ENCODE measurements around the gene KDM2A. TPM values are rescaled to one million over a fixed set of nuclear protein-coding genes. Genes with fewer than 3 reads are reported as not detected.

Gene KDM2A
- total RNA-seq, 1 experiment from 2014 or later = 120 TPM

DNA sequence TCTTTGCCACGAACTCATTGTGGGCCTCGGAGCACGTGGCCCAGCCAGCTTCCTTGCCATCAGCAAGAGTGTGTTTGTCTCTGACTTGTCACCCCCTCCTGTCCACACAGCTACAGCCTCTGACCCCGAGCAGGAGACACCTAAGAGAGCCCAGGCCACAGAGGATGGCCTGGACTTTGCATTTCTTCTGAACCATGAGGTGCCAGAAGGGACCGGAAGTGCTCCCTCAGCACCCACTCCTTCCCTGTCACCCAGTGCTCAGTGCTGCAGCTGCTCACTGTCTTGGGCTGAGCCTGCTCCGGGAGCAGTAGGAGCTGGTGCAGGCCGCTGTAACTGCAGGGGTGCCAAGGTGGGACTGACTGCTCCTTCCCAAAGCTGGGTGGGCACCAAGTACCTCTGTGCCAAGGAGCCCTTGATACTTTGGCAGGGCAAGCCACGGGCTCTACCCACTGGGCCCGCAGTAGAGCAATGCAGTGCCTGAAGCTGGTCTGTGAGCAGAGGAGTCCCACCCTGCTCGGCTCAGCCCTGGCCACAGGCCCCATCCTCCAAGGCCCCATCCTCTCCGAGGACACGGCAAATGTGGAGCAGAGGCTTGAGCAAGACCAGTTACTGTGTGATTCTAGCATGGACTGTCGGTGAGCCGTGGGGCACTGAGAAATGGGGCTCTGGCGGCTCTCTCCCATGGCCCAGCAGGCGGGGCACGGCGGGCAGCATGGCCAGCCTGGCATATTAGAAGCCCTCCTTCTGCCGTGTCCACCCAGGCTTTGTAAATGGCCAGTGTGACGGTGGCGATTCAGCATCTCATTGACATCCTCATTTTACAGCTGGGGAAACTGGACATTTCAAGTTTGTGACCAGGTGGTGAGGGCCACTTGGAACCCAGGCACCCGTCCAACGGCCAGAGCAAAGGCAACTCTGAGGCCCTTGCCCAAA lies 153.5 kb downstream of the KDM2A start:
- CTCF ChIA-PET = no interaction called here
- Histone ChIP-seq H3K9me2 (ENCODE audit: insufficient read depth) (no peaks in the 10 kb centered on the region), H4K20me1 (ENCODE audit: insufficient read depth) (peaks cover 93% of the 10 kb centered on the region), H3K9me3 (ENCODE audit: insufficient read depth, low read depth) (no peaks in the 10 kb centered on the region), H3K27ac (no peak overlapping the region), H3K4me3 (no peak overlapping the region), H3K4me1 (replicated peaks; ENCODE audit: insufficient read depth) (peaks cover 12% of the 10 kb centered on the region), H2AFZ (no peak overlapping the region), H3K36me3 (ENCODE audit: low read depth) (0 out of 2 replicates have a peak, but pooled peaks cover 12% of the 10 kb centered on the region), H3F3A (ENCODE audit: insufficient read depth, low read depth) (peaks cover 22% of the 10 kb centered on the region; the same call in 1 of the 2 replicates), H3K4me2 (no peak overlapping the region), H3K27me3 (ENCODE audit: insufficient read depth, low read depth) (no peaks in the 10 kb centered on the region), H3K79me2 (ENCODE audit: low read depth) (peaks cover 92% of the 10 kb centered on the region)
- no TSS peak for BruUV-seq (replicated peaks)
- POLR2A ChIA-PET (ENCODE audit: unreplicated experiment) = no interaction called here
- intact Hi-C loops (cut with micrococcal nuclease; ENCODE audit: unreplicated experiment) = no loop called here
- TF ChIP-seq EZH2 (IDR thresholded peaks at IDR 0.05; ENCODE audit: low read depth) = no peak
- TF ChIP-seq, protein P1, sequence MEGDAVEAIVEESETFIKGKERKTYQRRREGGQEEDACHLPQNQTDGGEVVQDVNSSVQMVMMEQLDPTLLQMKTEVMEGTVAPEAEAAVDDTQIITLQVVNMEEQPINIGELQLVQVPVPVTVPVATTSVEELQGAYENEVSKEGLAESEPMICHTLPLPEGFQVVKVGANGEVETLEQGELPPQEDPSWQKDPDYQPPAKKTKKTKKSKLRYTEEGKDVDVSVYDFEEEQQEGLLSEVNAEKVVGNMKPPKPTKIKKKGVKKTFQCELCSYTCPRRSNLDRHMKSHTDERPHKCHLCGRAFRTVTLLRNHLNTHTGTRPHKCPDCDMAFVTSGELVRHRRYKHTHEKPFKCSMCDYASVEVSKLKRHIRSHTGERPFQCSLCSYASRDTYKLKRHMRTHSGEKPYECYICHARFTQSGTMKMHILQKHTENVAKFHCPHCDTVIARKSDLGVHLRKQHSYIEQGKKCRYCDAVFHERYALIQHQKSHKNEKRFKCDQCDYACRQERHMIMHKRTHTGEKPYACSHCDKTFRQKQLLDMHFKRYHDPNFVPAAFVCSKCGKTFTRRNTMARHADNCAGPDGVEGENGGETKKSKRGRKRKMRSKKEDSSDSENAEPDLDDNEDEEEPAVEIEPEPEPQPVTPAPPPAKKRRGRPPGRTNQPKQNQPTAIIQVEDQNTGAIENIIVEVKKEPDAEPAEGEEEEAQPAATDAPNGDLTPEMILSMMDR (conservative IDR thresholded peaks at IDR 0.05) = no peak
- DNase-seq = no peak

DNA sequence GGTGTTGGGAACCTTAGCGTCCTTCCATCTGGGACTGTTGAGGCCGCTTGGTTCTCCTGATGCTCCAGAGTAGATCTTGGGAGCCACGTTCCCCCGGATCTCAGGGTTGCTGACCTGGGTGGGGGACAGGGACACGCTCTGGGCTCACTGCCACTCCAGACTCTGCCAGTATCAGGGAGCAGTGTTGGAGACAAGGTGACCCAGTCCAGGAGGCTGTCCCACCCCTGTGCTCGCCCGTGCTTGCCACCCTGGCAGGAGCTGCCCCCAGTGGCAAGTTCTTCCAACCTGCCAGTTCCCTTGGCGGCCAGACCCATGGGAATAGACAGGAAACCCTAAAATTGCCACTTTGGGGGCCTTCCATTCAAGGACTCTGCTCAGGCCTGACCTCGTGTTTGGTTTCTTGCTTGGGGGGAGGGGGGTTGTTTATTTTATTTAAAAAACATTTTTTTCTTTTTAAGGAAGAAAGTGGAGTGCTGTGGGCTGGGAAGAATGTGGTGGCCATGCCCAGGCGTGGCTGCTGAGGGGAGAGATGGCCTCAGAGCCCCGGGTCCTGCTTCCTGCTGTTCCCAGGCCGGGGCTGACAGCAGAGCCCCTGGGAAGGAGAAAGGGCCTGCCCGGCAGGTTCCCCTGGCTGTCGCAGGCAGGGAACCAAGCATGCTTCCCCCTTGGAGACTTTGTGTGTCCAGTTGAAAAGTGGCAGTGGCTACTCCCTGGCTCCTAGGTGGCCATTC lies 154.4 kb downstream of the KDM2A start:
- intact Hi-C loops (cut with micrococcal nuclease; ENCODE audit: unreplicated experiment) = no loop called here
- H3K4me1 ChIP-seq (replicated peaks; ENCODE audit: insufficient read depth) = peaks cover 4% of the 10 kb centered on the region
- H3K79me2 ChIP-seq (ENCODE audit: low read depth) = peaks cover 88% of the 10 kb centered on the region
- CTCF ChIA-PET = no interaction called here
- H2AFZ ChIP-seq = no peak overlapping the region
- H3K27ac ChIP-seq = no peak overlapping the region
- H4K20me1 ChIP-seq (ENCODE audit: insufficient read depth) = peaks cover 86% of the 10 kb centered on the region
- H3F3A ChIP-seq (ENCODE audit: insufficient read depth, low read depth) = peaks cover 14% of the 10 kb centered on the region; the same call in 1 of the 2 replicates
- no TSS peak for BruUV-seq (replicated peaks)
- DNase-seq = no peak
- H3K36me3 ChIP-seq (ENCODE audit: low read depth) = 0 out of 2 replicates have a peak, but pooled peaks cover 11% of the 10 kb centered on the region
- TF ChIP-seq, protein P1 (conservative IDR thresholded peaks at IDR 0.05) = no peak
- TF ChIP-seq EZH2 (IDR thresholded peaks at IDR 0.05; ENCODE audit: low read depth) = no peak
- no peak overlapping the region for H3K4me2 ChIP-seq
- no peak overlapping the region for H3K4me3 ChIP-seq
- H3K27me3 ChIP-seq (ENCODE audit: insufficient read depth, low read depth) = no peaks in the 10 kb centered on the region
- POLR2A ChIA-PET (ENCODE audit: unreplicated experiment) = no interaction called here
- no peaks in the 10 kb centered on the region for H3K9me3 ChIP-seq (ENCODE audit: insufficient read depth, low read depth)
- no peaks in the 10 kb centered on the region for H3K9me2 ChIP-seq (ENCODE audit: insufficient read depth)

DNA sequence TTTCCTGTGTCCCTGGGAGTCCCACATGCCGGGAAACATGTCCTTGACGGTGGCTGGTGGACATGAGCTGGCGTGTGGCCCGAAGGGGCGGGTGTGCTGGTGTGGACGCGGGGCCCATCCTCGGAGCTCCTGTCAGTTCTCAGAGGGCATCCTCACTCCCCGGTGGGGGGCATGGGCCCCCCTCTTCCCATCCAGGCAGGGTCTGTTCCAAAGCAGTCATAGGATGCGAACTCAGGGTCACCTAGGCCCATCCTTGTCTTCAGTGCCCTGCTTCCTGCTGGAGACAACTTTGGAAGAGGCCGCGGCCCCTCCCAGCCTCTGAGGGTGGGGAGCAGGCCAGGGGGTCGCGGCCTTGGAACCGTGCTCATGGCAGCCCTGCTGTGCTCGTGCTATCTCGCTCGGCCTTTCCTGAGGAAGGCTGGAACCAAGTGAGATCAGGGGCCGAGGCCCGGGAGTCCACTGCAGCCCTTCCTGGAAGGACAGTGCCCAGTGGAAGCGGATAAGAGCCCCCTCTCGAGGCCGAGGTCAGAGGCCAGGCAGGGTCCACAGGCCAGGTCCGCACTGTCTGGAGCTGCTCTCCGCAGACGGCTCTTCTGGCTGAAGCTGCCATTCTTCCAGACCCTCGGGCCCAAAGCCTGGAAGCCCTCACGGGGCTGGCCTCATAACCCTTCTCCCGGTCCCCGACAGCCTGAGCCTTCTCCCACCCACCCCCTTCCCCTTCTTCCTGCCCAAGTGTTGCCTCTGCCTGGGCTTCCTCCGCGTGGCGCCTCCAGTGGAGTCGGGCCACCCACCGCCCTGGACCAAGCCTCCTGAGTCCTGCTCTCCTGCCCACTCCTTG lies 155.9 kb downstream of the KDM2A start:
- Histone ChIP-seq H4K20me1 (ENCODE audit: insufficient read depth) (peaks cover 70% of the 10 kb centered on the region), H3K9me3 (ENCODE audit: insufficient read depth, low read depth) (no peaks in the 10 kb centered on the region), H3K36me3 (ENCODE audit: low read depth) (0 out of 2 replicates have a peak, but pooled peaks cover 8% of the 10 kb centered on the region), H3K4me3 (no peak overlapping the region), H3K27me3 (ENCODE audit: insufficient read depth, low read depth) (no peaks in the 10 kb centered on the region), H3K79me2 (ENCODE audit: low read depth) (peaks cover 72% of the 10 kb centered on the region), H2AFZ (no peak overlapping the region), H3K4me1 (replicated peaks; ENCODE audit: insufficient read depth) (no peaks in the 10 kb centered on the region), H3F3A (ENCODE audit: insufficient read depth, low read depth) (peaks cover 9% of the 10 kb centered on the region; the same call in 1 of the 2 replicates), H3K4me2 (no peak overlapping the region), H3K9me2 (ENCODE audit: insufficient read depth) (no peaks in the 10 kb centered on the region), H3K27ac (no peak overlapping the region)
- no peak for DNase-seq
- BruUV-seq (replicated peaks) = no TSS peak
- intact Hi-C loops (cut with micrococcal nuclease; ENCODE audit: unreplicated experiment) = no loop called here
- TF ChIP-seq, protein P1 (conservative IDR thresholded peaks at IDR 0.05) = no peak
- no peak for TF ChIP-seq EZH2 (IDR thresholded peaks at IDR 0.05; ENCODE audit: low read depth)
- POLR2A ChIA-PET (ENCODE audit: unreplicated experiment) = no interaction called here
- CTCF ChIA-PET = no interaction called here
